A673 (cell line): ENCODE results near the gene MET.

Experiments
- EZH2 ChIP-seq: fragments of 200-600 bp; sonication (generic); IDR thresholded peaks from 2 replicates; pipeline ENCODE4 v1.6.1; 2017; ENCODE audit warnings: borderline replicate concordance, low read depth, mild to moderate bottlenecking, mixed read lengths, antibody characterized with exemption, low read length; ENCODE audit not compliant: poor library complexity, severe bottlenecking
- TF ChIP-seq, protein P1 (sequence below): fragments of 300-800, 200-600 bp; sonication (generic); conservative IDR thresholded peaks from 2 replicates; pipeline ENCODE4 v1.5.1; 2017; ENCODE audit warnings: low read depth, mild to moderate bottlenecking, antibody characterized with exemption, low read length, moderate library complexity, mixed read lengths

DNA sequence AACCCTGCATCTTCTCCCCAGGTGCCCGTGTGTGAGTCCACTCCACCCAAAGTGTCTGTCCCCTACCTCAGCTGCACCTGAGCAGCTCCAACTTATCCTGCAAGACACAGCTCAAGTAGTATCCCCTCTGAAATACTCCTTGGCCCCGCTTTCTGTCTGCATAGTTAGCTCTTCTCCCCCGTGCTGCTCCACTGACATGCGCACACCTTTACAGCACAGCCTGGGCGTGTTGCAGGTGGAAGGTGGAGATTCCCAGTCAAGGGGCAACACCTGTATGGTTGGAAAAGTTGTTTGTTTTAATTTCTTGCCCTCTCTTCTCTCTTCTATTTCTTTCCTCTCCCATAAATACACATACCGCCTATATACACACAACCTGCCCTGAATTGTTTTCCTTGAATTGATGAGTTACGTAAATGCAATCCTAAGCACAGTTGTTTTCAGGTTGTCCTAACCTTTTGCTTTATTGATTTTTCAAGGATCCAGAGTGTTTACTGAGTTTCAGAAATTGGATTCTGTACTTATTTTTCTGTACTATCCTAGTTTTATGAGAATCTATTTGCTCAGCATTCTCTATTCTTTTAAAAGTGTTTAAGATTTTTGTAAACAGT is 14.9 kb downstream of the MET start:
- TF ChIP-seq, protein P1, sequence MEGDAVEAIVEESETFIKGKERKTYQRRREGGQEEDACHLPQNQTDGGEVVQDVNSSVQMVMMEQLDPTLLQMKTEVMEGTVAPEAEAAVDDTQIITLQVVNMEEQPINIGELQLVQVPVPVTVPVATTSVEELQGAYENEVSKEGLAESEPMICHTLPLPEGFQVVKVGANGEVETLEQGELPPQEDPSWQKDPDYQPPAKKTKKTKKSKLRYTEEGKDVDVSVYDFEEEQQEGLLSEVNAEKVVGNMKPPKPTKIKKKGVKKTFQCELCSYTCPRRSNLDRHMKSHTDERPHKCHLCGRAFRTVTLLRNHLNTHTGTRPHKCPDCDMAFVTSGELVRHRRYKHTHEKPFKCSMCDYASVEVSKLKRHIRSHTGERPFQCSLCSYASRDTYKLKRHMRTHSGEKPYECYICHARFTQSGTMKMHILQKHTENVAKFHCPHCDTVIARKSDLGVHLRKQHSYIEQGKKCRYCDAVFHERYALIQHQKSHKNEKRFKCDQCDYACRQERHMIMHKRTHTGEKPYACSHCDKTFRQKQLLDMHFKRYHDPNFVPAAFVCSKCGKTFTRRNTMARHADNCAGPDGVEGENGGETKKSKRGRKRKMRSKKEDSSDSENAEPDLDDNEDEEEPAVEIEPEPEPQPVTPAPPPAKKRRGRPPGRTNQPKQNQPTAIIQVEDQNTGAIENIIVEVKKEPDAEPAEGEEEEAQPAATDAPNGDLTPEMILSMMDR: no peak
- TF ChIP-seq EZH2: no peak
